Right lobe of liver (tissue), 6 donors: ENCODE results near the gene PLCXD3. TPM values are rescaled to one million over a fixed set of nuclear protein-coding genes. Genes with fewer than 3 reads are reported as not detected.

ENCODE experiments used
- ATAC-seq, 4 donors: fragments of 200-7000 bp; cut with Tn5 transposase; one replicate each; pipeline ENCODE4 v1.9.1; 2020; ENCODE audit warnings: mild to moderate bottlenecking in 4 of 4, moderate library complexity in 4 of 4
- DNase-seq, 3 donors: peaks; one replicate each; pipeline ENCODE4 v3.0.0-alpha.2; 2020
- H3K27ac ChIP-seq, 3 donors: fragments of 200-600 bp; one replicate each; pipeline ENCODE4 v1.8.0; 2022
- H3K27me3 ChIP-seq, 2 donors: fragments of 200-600 bp; one replicate each; pipeline ENCODE4 v1.8.0; 2022
- H3K36me3 ChIP-seq, 4 donors: fragments of 200-600 bp; sonication (generic) in 1 of 4; one replicate each; pipeline versions ENCODE4 v1.5.1 to v1.8.0; 2017 to 2022; ENCODE audit warnings: control low read depth in 1 of 4
- H3K4me1 ChIP-seq, 4 donors: fragments of 200-600 bp; sonication (generic) in 1 of 4; one replicate each; pipeline versions ENCODE4 v1.5.1 to v1.8.0; 2017 to 2022; ENCODE audit warnings: control low read depth in 1 of 4
- H3K4me3 ChIP-seq, 3 donors: fragments of 200-600 bp; one replicate each; pipeline ENCODE4 v1.8.0; 2022
- H3K9me3 ChIP-seq, 4 donors: fragments of 200-600 bp; sonication (generic) in 1 of 4; one replicate each; pipeline versions ENCODE4 v1.5.1 to v1.8.0; 2017 to 2022; ENCODE audit warnings: control low read depth in 1 of 4
- POLR2A ChIP-seq: fragments of 450-650 bp; IDR thresholded peaks from one replicate; pipeline ENCODE4 v1.6.1; 2017; ENCODE audit warnings: antibody characterized with exemption, mild to moderate bottlenecking
- WGBS: methylation state at CpG from one replicate; pipeline ENCODE4 v1.1.6; 2018; ENCODE audit warnings: low coverage, low lambda C conversion rate; ENCODE audit not compliant: insufficient coverage; ENCODE audit errors: missing lambda C conversion rate; 5-methylcytosine and 5-hydroxymethylcytosine counted together
- intact Hi-C, 2 donors: fragments of 100-400 bp; cut with DNase I; formaldehyde crosslinking; loops; one replicate each; pipeline versions ENCODE4 v1.11.2 to v1.14.1; 2022
- total RNA-seq, 6 experiments: library from RNA; depleted of rRNA in 2 of 6; stranded (reverse); fragments of >200 nt in 2 of 6; fragmentation: NEBNext Ultra II Directional in 3 of 6; extraction: Animal tissue kit (Norgen Biotek cat#: 25700) in 3 of 6; gene quantifications; one replicate each; pipeline versions ENCODE4 v1.1.0 to v1.2.4, GENCODE V29; 2016 to 2023
- TF ChIP-seq, protein P1 (sequence below), 4 donors: fragments of 200-600 bp in 3 of 4; fragments of 450-650 bp in 1 of 4; IDR thresholded peaks; one replicate each; pipeline versions ENCODE4 v1.5.1 to v1.8.0; 2016 to 2022; ENCODE audit warnings: antibody characterized with exemption in 4 of 4, mild to moderate bottlenecking in 2 of 4
- donor health status: DM: no; HTN: yes; CAD: no.
- donor health status: DM: no; HTN: no; CAD: no.
- donor health status: DM: no; HTN: no; CAD: no.
- donor health status: DM: no; HTN: yes; CAD: no.
- donor health status: DM: no; HTN: yes; CAD: no.

Gene PLCXD3
- total RNA-seq, 6 experiments from 2014 or later, result 0.27 to 3.5 (median 1.1) TPM

- 72% methylated on average over 2 of the region's 2 CpGs for WGBS
- intact Hi-C loops, result no loop called here
These were observed 140.6 kb downstream of the PLCXD3 start for GRCh38 chr5:41369799-41370198.

GRCh38 chr5:41368158-41368557, 142.2 kb downstream of the PLCXD3 start:
- H3K27ac ChIP-seq, result no peak overlapping the region
- H3K4me1 ChIP-seq, result no peaks in the 10 kb centered on the region
- H3K9me3 ChIP-seq, result no peaks in the 10 kb centered on the region
- DNase-seq, result no peak
- no peak overlapping the region for H3K4me3 ChIP-seq
- 100% methylated on average over 2 of the region's 2 CpGs for WGBS
- ATAC-seq, result no peak
- intact Hi-C loops, result no loop called here
- no peaks in the 10 kb centered on the region for H3K36me3 ChIP-seq
- H3K27me3 ChIP-seq, result no peaks in the 10 kb centered on the region
- TF ChIP-seq, protein P1, sequence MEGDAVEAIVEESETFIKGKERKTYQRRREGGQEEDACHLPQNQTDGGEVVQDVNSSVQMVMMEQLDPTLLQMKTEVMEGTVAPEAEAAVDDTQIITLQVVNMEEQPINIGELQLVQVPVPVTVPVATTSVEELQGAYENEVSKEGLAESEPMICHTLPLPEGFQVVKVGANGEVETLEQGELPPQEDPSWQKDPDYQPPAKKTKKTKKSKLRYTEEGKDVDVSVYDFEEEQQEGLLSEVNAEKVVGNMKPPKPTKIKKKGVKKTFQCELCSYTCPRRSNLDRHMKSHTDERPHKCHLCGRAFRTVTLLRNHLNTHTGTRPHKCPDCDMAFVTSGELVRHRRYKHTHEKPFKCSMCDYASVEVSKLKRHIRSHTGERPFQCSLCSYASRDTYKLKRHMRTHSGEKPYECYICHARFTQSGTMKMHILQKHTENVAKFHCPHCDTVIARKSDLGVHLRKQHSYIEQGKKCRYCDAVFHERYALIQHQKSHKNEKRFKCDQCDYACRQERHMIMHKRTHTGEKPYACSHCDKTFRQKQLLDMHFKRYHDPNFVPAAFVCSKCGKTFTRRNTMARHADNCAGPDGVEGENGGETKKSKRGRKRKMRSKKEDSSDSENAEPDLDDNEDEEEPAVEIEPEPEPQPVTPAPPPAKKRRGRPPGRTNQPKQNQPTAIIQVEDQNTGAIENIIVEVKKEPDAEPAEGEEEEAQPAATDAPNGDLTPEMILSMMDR (IDR thresholded peaks at IDR 0.05), result no peak
- no peak for TF ChIP-seq POLR2A

More at GRCh38 chr5:41369799-41370198, 140.6 kb downstream of the PLCXD3 start:
- no peak overlapping the region for H3K27ac ChIP-seq
- H3K4me1 ChIP-seq, result no peaks in the 10 kb centered on the region
- ATAC-seq, result no peak
- no peaks in the 10 kb centered on the region for H3K9me3 ChIP-seq
- no peaks in the 10 kb centered on the region for H3K36me3 ChIP-seq
- TF ChIP-seq, protein P1 (IDR thresholded peaks at IDR 0.05), result no peak
- TF ChIP-seq POLR2A, result no peak
- no peaks in the 10 kb centered on the region for H3K27me3 ChIP-seq
- no peak for DNase-seq
- no peak overlapping the region for H3K4me3 ChIP-seq

DNA sequence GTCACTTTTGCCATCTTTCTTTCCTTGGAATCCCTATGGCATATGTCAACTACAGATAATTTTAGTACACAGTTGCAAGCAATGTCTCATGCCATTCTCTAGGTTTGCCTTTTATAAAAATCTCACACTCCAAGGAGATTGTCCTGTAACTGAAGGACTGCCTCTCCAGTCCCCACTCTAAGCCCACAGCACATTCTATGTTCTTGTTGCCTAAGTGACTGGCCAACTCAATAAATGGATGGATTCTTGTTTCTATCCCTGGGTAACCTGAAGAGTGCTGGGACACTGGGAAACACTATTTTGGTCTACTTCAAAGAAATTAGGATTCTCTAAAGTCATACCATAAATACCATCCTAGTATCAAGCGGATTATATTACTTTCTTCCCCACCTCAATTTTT, 145.0 kb downstream of the PLCXD3 start:
- H3K27ac ChIP-seq, result no peak overlapping the region
- WGBS, result 25% methylated on average over 1 of the region's 1 CpG
- H3K27me3 ChIP-seq, result no peaks in the 10 kb centered on the region
- H3K4me1 ChIP-seq, result no peaks in the 10 kb centered on the region
- ATAC-seq (no peak), DNase-seq (no peak)
- no peaks in the 10 kb centered on the region for H3K36me3 ChIP-seq
- TF ChIP-seq, protein P1 (IDR thresholded peaks at IDR 0.05), result no peak
- TF ChIP-seq POLR2A, result no peak
- intact Hi-C loops, result no loop called here
- H3K4me3 ChIP-seq, result no peak overlapping the region
- no peaks in the 10 kb centered on the region for H3K9me3 ChIP-seq

- no peak overlapping the region for H3K27ac ChIP-seq
- no peaks in the 10 kb centered on the region for H3K4me1 ChIP-seq
- 26% methylated on average over 1 of the region's 1 CpG for WGBS
- no peaks in the 10 kb centered on the region for H3K36me3 ChIP-seq
- DNase-seq (no peak), ATAC-seq (no peak)
- TF ChIP-seq POLR2A, result no peak
- TF ChIP-seq, protein P1 (IDR thresholded peaks at IDR 0.05), result no peak
- H3K4me3 ChIP-seq, result no peak overlapping the region
- intact Hi-C loops, result no loop called here
- no peaks in the 10 kb centered on the region for H3K27me3 ChIP-seq
- H3K9me3 ChIP-seq, result no peaks in the 10 kb centered on the region
These were observed 146.1 kb downstream of the PLCXD3 start for GRCh38 chr5:41364346-41364745.
